Activated CD4-positive, alpha-beta T cell treated with anti-CD3 and anti-CD28 coated beads for 1 hour (primary cell): ENCODE results near the gene GRB2.
"Not testable (repeated sequence)": the region's sequence is repeated elsewhere in the genome, so short reads cannot be mapped to it uniquely, and the experiment has no call there.

Experiments used
- DNase-seq: peaks from one replicate; pipeline ENCODE4 v3.0.0-alpha.2; 2020

GRB2 gene

DNA sequence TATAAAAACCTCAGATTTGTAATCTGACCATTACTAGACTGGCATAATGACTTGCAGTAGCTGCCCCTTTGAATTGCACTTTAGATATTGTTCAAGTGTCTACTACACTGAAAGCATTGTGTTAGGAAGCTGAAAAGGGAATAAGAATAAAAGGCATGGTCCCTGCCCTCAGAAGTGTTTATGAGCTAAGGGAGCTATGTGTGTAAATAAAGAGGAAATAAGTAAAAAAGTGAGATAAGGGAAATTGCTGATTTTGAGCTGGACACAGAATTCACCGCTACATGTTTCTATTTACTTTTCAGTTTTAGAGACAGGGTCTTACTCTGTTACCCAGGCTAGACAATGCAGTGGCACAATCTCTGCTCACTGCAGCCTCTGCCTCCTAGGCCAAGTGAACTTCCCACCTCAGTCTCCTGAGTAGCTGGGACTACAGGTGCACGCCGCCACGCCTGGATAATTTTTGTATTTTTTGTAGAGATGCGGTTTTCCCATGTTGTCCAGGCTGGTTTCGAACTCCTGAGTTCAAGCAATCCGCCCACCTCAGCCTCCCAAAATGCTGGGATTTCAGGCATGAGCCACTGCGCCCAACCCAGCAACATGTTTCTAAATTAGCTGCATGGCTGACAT, 57.0 kb downstream of the GRB2 start:
- no peak for DNase-seq

DNA sequence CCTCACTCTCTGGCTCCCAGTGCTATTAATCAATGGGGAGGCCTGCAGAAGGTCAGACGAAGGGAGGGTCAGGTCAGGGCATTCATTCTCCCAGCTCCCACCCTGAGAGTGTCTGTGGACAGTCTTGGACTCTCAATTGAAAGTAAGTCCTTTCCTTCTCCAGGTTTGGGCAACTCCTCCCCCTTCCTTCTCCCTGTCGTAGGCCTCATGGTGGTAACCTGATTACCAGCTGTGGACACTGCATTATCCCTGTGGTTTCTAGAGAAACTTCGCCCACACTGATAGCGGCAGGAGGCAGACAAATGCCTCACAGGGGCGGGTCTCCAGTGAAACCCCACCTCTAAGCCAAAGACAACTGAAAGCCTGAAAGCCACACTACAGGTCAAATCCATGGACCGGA, 58.6 kb downstream of the GRB2 start:
- DNase-seq: no peak

DNA sequence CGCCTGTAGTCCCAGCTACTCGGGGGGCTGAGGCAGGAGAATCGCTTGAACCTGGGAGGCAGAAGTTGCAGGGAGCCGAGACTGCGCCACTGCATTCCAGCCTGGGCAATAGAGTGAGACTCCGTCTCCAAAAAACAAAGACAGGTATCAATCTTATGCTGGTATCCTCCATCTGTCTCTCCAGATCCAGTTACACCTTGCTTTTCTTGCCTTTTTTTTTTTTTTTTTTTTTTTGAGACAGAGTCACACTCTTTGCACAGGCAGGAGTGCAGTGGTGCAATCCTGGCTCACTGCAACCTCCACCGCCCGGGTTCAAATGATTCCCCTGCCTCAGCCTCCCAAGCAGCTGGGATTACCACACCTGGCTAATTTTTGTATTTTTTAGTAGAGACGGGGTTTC, 59.1 kb downstream of the GRB2 start:
- DNase-seq: not testable (repeated sequence)

DNA sequence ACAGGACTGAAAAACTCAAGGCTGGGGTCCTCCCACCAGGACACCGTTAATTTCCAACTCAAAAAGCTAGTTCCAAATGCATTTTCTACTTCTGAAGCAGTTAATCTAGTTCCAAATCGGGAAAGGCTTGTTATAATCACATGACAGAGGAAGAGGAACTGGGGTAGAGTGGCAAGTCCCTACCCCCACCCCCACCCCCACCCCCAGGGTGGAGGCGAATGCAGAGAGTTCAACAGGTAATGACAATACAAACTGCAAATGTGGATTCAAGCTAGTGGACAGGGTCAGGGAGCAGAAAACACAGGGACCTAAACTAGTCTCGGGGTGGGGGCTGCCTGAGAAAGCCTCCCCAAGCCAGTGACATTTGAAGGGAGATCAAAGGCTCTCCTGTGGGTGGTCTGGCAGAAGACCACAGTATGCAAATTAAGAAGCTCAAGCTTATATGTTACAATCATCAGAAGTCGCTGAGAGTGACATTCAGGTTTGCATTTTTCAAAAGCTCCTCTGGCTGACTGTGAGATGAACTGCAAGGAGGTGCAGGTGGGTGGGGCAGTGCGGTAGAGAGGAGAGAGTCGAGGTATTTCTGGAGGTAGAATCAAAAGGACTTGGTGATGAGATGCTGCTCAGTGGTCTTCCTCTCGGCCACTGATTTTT, 59.8 kb downstream of the GRB2 start:
- no peak for DNase-seq

DNA sequence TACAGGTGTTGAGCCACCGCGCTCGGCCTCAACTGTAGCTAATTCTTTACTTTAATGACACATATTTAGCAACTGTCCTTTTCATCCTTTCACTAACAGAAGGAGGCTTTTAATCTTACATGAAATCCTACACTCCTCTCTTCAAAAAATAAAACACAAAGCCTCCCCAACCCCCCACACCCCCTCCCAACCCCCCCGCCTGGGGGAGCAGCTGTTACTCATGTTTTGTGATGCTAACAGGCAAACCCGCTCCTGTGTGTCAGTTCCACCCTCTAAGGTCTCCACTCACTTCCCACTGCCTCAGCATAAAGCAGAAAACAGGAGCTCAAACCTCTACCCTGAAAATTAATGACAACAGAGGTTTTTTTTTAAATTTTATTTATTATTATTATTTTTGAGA, 60.8 kb downstream of the GRB2 start:
- DNase-seq: peak; percentile 23

DNA sequence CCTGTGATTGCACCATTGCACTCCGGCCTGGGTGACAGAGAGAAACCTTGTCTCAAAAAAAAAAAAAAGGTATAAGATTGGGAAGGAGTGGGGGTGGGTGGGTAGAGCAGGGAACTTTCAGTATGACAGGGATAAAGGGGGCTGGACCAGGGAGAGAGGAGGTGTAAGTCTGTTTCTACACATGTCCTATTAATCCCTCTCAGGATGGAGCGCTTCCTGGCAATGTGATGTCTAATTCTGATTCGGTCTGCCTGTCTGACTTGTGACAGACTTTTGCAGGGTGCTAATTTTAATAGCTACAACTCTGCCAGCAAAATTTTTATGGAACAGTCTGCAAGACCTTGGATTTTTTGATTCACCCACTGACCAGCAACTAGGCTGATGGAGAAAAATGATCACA, 62.5 kb downstream of the GRB2 start:
- no peak for DNase-seq

DNA sequence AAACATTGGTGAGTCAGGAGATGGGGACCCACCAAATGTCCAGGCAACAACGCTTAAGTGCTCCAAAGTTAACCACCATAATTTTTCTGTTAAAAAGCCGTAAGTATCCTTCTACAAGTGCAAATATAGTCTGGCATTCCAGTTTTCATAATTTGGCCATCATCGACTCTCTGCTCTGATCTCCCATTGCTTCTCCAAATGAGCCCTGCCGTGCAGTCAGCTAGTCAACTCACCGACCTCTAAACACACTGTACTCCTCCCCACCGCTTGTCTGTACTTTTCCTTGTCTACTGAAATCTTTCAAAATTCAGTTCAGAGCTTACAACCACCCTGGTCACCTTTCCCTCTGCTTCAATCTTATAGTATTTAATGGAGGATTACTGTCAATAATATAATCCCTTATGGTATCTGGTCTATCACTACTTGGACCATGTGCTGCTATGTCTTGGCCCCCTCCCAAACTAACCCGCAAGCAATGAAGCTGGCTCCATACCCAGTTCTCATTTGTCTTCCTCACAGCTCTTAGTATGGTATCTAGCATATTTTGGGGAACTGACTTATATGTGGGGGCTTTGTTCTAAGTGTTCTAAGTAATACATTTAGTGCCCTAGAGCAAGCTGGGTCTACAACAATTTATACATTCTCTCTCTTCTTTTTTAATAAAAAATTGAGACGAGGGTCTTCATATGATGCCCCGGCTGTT, 63.5 kb downstream of the GRB2 start:
- DNase-seq: no peak

DNA sequence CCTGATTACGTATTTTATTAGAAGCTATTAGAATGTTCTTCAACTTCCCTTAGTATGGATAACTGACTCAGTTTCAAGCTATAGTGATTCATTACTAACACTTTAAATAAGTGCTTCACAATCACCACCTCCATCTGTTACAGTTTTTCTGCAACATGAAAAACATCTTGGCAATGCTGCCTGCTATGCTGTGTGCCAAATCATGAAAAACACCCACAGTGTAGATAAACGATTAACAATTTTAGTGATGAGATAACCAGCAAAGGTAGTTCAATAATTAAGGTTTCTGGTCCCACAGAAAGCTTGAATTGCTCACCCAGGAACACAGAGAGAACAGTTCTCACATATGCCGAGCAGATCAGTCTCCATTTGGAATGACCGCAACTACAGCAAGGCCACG, 64.8 kb downstream of the GRB2 start:
- no peak for DNase-seq

DNA sequence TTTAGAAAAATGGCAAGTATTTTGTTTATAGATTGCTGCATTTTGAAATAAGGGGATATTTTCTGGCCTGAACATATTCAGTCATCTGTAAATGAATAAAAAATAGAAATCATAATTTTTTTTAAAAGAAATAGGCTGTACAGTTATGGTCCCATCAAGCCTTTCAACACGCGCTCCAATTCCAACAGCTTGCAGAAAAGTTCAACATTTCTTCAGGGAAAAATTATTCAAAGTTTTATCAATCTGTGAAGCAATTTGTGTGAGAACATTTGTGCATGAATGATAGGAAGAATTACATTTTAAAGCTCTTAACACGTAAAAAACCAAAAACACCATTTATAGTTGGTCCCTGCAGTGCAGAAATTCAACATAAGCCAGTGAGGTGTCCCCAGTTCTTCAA, 65.5 kb downstream of the GRB2 start:
- DNase-seq: no peak

DNA sequence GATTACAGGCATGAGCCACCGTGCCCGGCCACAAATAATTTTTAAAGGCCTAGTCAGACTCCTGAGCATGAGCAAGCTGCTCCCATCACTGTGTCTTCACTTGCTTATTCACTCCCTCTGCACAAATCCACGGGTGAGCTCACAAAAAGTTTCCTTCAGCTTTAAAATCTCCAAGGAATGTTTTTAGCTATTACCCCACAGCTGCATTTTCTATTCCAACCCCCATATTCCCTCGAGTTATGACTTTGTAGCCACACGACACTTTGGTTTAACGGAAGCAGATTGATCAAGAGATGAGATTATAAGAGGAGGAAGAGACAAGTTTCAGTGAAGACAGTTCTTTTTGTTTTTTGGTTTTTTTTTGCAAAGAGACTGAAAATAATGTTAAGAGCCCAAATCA, 67.1 kb downstream of the GRB2 start:
- DNase-seq: no peak

DNA sequence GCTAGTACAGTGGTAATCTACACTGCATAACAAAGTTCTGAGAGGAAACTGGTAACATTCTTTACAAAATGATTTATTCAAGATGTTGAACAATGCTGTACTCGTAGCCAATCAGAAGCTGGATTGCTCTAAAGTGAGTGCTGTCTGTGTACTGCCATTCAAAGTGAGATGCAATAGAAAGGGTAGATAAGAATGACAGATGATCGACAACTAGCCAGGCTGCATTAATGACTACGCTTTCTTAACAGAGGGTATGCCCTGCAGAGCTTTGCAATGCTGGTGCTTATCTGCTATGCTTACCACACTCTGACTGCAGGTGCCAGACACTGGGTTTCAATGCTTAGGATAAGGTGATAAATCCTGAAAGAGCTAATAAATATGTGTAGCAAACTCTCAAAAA, 70.2 kb downstream of the GRB2 start:
- no peak for DNase-seq

DNA sequence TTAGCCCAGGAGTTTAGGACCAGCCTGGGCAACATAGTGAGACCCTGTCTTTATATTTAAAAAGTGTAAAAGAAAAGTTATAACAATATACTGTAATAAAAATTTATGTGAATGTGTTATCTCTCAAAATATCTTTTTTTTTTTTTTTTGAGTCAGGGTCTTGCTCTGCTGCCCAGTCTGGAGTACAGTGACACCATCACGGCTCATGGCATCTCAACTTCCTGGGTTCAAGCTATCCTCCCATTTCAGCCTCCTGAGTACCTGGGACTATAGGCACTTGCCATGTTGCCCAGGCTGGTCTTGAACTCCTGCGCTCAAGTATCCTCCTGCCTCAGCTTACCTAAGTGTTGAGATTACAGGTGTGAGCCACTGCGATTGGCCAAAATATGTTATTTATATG, 70.8 kb downstream of the GRB2 start:
- DNase-seq: no peak

DNA sequence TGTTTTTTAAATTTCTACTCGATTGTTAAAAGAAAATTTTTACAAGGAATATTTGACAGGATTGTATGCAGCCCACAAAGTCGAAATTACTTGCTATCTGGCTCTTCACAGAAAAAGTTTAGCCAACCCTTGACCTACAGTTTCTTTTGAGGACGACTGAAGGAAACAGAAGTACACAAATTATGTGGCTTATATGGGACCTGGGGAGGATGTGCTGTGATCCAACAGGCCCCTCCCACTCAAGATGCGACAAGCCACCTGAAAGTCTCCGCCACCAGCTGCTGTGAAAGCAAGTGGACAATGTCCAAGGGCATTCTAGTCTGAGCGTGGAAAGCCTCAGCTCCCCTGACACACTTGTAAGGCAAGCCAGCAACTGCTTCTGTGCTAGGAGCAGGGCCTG, 73.8 kb downstream of the GRB2 start:
- no peak for DNase-seq

DNA sequence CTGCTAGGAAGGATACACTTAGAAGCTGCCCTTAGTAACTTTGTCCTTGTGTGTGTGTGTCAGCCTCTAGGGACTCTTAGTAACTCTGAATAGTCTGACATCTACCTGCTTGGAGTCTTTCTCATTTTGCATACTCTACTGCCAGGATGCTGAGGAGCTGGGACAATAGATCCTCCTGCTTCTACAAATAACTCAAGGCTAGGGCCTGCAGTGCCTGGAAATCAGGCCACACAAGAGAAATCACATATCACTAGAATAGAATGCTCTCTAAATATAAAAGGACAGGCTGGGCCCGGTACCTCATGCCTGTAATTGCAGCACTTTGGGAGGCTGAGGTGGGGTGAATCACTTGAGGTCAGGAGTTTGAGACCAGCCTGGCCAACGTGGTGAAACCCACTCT, 77.7 kb downstream of the GRB2 start:
- DNase-seq: no peak

DNA sequence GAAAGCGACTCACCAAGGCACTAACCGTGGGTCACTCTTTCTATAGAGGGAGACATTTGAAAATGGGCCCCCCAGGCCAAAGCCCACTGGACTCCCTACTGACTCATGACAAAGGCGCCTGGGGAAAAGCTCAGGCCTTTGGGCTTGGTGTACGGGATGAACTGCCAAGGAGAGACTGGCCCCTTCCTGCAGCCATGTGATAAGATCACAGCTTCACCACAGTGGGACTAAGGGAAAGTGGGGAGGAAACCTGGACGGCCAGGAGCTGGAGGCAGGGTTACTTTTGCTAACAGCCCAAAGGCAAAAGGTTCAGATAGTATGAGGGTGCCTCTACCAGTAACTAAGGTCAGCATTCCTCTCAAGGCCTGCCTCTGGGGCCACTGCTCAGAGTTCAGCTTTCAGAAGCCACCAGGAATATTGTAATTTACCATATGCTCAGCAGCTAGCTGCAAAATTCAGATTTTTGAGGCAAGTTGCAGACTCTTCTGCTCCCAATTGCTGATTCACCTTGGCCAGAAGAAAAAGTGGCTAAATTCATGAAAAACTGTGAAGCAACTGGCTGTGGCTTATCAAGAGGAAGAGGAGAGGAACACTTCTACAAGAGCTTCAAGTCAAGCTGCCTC, 79.1 kb downstream of the GRB2 start:
- DNase-seq: no peak

DNA sequence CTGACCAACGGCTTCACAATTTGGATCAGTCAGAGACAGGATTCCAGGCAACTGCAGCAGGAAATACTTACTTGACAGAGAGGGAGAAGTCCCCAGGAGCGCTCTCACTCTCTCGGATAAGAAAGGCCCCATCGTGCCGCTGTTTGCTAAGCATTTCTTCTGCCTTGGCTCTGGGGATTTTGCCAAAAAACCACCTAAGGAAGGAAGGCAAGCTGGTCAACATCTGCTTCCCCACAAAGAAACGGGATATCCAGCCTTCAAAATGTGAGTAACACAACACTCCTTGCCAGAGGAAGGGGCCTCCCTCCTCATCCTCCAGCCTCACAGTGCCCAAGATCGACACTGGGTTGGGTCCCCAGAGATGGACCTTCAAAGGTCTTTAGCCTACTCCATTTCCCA, 79.7 kb downstream of the GRB2 start:
- DNase-seq: no peak

DNA sequence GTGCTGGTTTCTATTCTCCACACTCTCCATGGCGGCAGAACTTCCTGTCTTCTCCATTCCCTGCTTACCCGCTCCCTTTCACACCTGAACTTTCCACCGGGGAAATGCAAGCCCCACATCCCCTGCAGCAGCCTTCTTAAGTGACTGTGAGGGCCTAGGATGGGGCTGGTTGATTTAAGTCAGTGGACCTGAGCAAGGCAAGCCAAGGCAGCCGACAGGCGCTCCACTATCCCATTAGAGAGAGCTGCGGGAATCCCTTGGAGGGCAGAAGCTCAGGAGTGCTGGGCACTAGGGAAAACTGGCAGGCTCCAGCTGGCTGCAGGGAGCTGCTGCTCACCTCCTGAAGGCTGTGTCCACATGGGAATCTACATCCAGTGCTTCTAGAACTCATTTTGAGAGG, 80.1 kb downstream of the GRB2 start:
- DNase-seq: no peak

DNA sequence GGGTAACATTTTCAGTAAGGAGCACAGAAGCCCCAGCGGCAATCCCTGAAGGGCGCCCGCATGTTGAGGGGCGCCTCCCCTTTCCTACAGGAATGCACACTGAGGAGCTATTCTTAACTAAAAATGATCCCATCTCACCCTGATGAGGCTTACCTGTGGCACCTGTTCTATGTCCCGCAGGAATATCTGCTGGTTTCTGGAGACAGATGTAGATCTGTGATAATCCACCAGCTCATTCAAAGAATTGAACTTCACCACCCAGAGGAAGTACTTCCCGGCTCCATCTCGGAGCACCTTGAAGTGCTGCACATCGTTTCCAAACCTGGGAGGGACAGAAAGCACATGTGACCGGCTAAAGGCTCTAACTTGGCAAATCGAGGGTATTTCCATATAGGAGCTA, 84.0 kb downstream of the GRB2 start:
- DNase-seq: no peak

DNA sequence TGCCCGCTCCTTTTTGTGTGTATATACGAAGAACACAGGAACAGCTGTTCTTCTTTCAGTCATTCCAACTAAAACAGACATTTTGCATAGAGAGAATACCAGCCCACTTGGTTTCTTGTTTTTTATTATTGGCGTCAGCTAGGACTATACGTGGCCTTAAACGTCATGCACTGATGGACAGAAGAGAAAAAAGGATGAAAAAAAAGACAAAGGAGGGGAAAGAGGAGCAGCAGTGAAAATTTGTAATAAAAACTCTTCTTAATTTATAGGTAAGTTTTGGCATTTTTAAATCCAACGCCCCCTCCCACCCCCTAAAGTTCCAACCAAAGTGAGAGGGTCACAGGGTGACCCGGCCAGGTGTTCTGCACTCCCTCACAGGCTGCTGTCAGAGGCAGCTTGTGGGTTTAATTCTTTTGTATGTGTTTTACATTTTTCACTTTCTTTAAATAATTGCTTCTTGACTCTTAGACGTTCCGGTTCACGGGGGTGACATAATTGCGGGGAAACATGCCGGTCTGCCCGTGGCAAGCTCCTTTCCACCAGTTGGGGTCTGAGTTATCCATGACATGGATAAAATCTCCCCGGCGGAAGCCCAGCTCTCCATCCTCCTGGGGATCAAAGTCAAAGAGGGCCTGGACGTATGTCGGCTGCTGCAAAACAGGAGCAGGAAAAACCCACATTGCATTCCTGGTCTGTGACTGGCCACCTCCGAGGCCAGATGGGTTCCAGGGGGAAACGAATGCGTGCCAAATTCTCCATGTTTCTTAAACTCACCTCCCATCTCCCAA, 85.4 kb downstream of the GRB2 start:
- DNase-seq: no peak

DNA sequence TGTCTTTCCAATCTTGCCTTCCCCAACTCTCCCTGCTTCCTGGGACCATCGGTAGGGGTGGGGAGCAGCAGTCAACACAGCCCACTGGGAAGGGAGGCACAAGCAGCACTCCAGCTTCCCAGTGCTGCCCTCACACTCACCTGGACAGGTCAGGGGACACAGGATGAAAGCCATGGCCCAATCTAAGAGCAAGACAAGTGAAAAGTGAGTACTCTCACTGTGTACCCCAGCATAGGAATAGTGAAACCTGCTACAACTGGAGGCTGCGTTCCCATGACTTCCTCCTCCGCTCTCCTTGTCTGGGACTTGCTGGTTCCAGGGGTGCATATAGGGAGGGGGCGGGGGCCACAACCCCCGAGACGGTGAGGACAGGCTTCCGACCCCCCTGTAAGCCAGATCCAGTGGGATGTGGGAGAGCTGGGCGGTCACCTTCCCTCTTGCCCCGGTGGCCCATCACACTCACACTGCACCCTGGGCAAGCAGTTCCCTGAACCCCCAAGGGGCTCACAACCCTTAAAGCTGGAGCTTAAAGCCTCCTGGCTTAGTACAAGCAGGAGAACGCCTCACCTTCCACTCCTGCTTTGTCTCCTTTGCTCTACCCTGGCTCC, 86.8 kb downstream of the GRB2 start:
- no peak for DNase-seq

DNA sequence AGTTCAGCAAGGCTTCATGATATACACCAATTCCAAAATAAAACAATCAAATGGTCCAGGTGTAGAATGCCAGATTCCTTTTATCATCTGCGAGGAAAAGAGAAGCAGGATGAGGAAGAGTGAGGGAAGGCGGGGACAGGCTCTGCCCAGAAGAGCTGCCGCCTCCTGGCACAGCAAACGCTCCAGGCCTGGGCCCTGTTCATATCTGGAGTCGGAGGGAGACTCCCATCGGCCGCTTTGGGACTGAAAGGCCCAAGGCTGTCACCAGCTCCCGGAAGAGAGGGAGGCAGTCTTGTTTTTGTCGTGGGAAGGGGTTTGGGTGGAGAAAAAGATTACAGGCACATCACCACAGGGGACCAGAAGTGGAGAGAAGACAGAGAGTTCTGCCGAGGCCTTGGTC, 87.3 kb downstream of the GRB2 start:
- no peak for DNase-seq

DNA sequence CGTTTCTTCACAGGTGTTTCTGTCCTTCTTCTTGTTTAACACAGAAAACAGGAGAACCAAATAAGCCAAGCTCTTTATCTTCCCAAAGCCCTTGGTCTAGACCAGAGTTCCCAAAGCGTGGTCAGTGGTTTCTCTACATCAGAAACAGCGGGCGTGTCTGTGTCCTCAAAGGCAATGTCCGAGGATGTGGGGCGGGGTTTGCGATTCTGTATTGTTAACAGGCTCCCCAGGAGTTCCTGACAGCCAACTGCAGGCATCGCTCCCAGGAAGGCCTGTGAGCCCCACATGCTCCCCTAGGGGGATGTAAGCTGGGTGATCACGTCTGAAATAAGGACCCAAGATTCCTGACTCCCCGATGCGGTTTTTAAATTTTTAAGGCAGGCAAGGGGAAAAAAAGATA, 87.8 kb downstream of the GRB2 start:
- no peak for DNase-seq

DNA sequence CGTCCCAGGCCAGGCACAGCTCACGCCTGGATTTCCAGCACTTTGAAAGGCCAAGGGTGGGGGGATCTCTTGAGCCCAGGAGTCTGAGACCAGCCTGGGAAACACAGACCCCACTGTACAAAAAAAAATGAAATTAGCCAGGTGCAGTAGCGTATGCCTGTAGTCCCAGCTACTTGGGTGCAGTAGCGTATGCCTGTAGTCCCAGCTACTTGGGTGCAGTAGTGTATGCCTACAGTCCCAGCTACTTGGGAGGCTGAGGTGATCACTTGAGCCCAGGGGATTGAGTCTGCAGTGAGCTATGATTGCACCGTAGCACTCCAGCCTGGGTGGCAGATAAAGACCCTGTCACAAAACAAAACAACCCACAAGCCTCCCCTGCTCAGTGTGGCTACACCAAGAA, 89.2 kb downstream of the GRB2 start:
- no peak for DNase-seq
